OCI-LY1 (cell line): ENCODE measurements around the gene COMT.

Experiments
- EZH2 ChIP-seq: fragments of 200-600 bp; sonication (generic), shearing (Covaris generic); IDR thresholded peaks from 2 replicates; pipeline ENCODE4 v1.8.0; 2017; ENCODE audit warnings: borderline replicate concordance, mixed run types, mild to moderate bottlenecking, antibody characterized with exemption, low read length, moderate library complexity, mixed read lengths
- TF ChIP-seq, protein P1 (sequence below): fragments of 200-600 bp; sonication (generic), shearing (Covaris generic); IDR thresholded peaks from 2 replicates; pipeline ENCODE4 v1.5.1; 2017; ENCODE audit warnings: mild to moderate bottlenecking, antibody characterized with exemption, low read length, moderate library complexity, mixed read lengths

GRCh38 chr22:19978748-19979147 lies 37.2 kb downstream of the COMT start:
- TF ChIP-seq, protein P1, sequence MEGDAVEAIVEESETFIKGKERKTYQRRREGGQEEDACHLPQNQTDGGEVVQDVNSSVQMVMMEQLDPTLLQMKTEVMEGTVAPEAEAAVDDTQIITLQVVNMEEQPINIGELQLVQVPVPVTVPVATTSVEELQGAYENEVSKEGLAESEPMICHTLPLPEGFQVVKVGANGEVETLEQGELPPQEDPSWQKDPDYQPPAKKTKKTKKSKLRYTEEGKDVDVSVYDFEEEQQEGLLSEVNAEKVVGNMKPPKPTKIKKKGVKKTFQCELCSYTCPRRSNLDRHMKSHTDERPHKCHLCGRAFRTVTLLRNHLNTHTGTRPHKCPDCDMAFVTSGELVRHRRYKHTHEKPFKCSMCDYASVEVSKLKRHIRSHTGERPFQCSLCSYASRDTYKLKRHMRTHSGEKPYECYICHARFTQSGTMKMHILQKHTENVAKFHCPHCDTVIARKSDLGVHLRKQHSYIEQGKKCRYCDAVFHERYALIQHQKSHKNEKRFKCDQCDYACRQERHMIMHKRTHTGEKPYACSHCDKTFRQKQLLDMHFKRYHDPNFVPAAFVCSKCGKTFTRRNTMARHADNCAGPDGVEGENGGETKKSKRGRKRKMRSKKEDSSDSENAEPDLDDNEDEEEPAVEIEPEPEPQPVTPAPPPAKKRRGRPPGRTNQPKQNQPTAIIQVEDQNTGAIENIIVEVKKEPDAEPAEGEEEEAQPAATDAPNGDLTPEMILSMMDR = no peak
- no peak for TF ChIP-seq EZH2
